Liver (tissue), 9 donors: ENCODE measurements around the gene SOX18. TPM values are rescaled to one million over a fixed set of nuclear protein-coding genes. Genes with fewer than 3 reads are reported as not detected.

Source experiments
- DNase-seq: peaks from one replicate; pipeline ENCODE4 v3.0.0-alpha.2; 2017; ENCODE audit warnings: low spot score
- H3K27ac ChIP-seq, 2 donors: one replicate each; pipeline ENCODE4 v1.7.0; 2013; ENCODE audit warnings: inconsistent platforms in 2 of 2, low read length in 2 of 2, control low read depth in 1 of 2, low read depth in 1 of 2, mild to moderate bottlenecking in 1 of 2
- H3K27me3 ChIP-seq, 4 donors: one replicate each; pipeline versions ENCODE4 v1.6.1 to v1.7.0; 2013; ENCODE audit warnings: low read length in 3 of 4, inconsistent platforms in 1 of 4, mild to moderate bottlenecking in 1 of 4, moderate library complexity in 1 of 4; ENCODE audit not compliant: control insufficient read depth in 4 of 4, insufficient read depth in 4 of 4
- H3K36me3 ChIP-seq, 4 donors: one replicate each; pipeline versions ENCODE4 v1.6.1 to v1.7.0; 2013; ENCODE audit warnings: low read length in 3 of 4, mild to moderate bottlenecking in 3 of 4, low read depth in 1 of 4, moderate library complexity in 1 of 4; ENCODE audit not compliant: control insufficient read depth in 4 of 4, insufficient read depth in 3 of 4
- H3K4me1 ChIP-seq, 4 donors: one replicate each; pipeline versions ENCODE4 v1.6.1 to v1.7.0; 2013; ENCODE audit warnings: low read length in 3 of 4, mild to moderate bottlenecking in 3 of 4, moderate library complexity in 1 of 4; ENCODE audit not compliant: control insufficient read depth in 4 of 4, insufficient read depth in 4 of 4
- H3K4me3 ChIP-seq, 3 donors: one replicate each; pipeline versions ENCODE4 v1.6.1 to v1.7.0; 2013; ENCODE audit warnings: low read length in 3 of 3, control low read depth in 1 of 3, low read depth in 1 of 3, mild to moderate bottlenecking in 1 of 3
- H3K9ac ChIP-seq, 2 donors: one replicate each; pipeline ENCODE4 v1.7.0; 2013; ENCODE audit warnings: low read length in 2 of 2, mild to moderate bottlenecking in 2 of 2, moderate library complexity in 2 of 2, control low read depth in 1 of 2, low read depth in 1 of 2
- H3K9me3 ChIP-seq, 4 donors: one replicate each; pipeline versions ENCODE4 v1.6.1 to v1.7.0; 2013; ENCODE audit warnings: low read length in 3 of 4; ENCODE audit not compliant: control insufficient read depth in 4 of 4
- CTCF ChIP-seq: fragments of 150-350 bp; IDR thresholded peaks from 2 replicates; pipeline ENCODE4 v1.5.1; 2017; ENCODE audit warnings: improper control_type of control experiment, low read depth, low read length; ENCODE audit not compliant: missing input control
- FOXA1 ChIP-seq: IDR thresholded peaks from 2 replicates; pipeline ENCODE4 v1.6.1; 2016; ENCODE audit warnings: antibody characterized with exemption
- GABPA ChIP-seq, 2 donors: IDR thresholded peaks in 1 of 2; conservative IDR thresholded peaks in 1 of 2; 2 replicates each; pipeline ENCODE4 v1.6.1; 2016; ENCODE audit warnings: antibody characterized with exemption in 2 of 2, mild to moderate bottlenecking in 1 of 2, moderate library complexity in 1 of 2
- HNF4G ChIP-seq: IDR thresholded peaks from 2 replicates; pipeline ENCODE4 v1.6.1; 2016; ENCODE audit warnings: antibody characterized with exemption
- JUND ChIP-seq, 2 donors: IDR thresholded peaks; 2 replicates each; pipeline ENCODE4 v1.6.1; 2016; ENCODE audit warnings: antibody characterized with exemption in 2 of 2
- MAX ChIP-seq: IDR thresholded peaks from 2 replicates; pipeline ENCODE4 v1.6.1; 2016; ENCODE audit warnings: antibody characterized with exemption
- NR2F2 ChIP-seq: IDR thresholded peaks from 2 replicates; pipeline ENCODE4 v1.6.1; 2016; ENCODE audit warnings: antibody characterized with exemption
- RAD21 ChIP-seq, 2 donors: IDR thresholded peaks; 2 replicates each; pipeline ENCODE4 v1.6.1; 2016; ENCODE audit warnings: antibody characterized with exemption in 2 of 2, mild to moderate bottlenecking in 2 of 2
- SP1 ChIP-seq: IDR thresholded peaks from 2 replicates; pipeline ENCODE4 v1.6.1; 2018; ENCODE audit warnings: antibody characterized with exemption, mild to moderate bottlenecking
- TAF1 ChIP-seq: conservative IDR thresholded peaks from 2 replicates; pipeline ENCODE4 v1.6.1; 2016; ENCODE audit warnings: antibody characterized with exemption, mild to moderate bottlenecking
- YY1 ChIP-seq: IDR thresholded peaks from 2 replicates; pipeline ENCODE4 v1.6.1; 2016; ENCODE audit warnings: antibody characterized with exemption, mild to moderate bottlenecking
- WGBS: extraction: QIAGEN DNeasy Blood & Tissue Kit; methylation state at CpG from one replicate; pipeline ENCODE4 v1.1.7; 2013; 5-methylcytosine and 5-hydroxymethylcytosine counted together
- polyA plus RNA-seq, 2 donors: library from polyadenylated mRNA; stranded (reverse) in 1 of 2; unstranded in 1 of 2; fragments of 200-250 nt in 1 of 2; fragments of >200 nt in 1 of 2; fragmentation: Nextera tagmentation in 1 of 2; extraction: Ambion mirVana in 1 of 2; gene quantifications; one replicate each; pipeline versions ENCODE4 v1.2.1 to v1.2.3, GENCODE V29; 2013 to 2015
- total RNA-seq, 2 donors: library from RNA; depleted of rRNA; stranded (reverse); fragments of >200 nt; gene quantifications; one replicate each; pipeline ENCODE4 v1.2.3, GENCODE V29; 2014
- TF ChIP-seq, protein P1 (sequence below): IDR thresholded peaks from 2 replicates; pipeline ENCODE4 v1.6.1; 2016; ENCODE audit warnings: antibody characterized with exemption, mild to moderate bottlenecking
- TF ChIP-seq, protein P2 (sequence below): IDR thresholded peaks from 2 replicates; pipeline ENCODE4 v1.6.1; 2016; ENCODE audit warnings: antibody characterized with exemption
- donor health status: healthy.
- donor health status: healthy.
- donor health status: healthy.
- donor health status: healthy.
- donor health status: healthy.

SOX18 gene
- total and polyA plus RNA-seq, 4 donors: 1.1 to 5.8 (median 2.6) TPM

- Histone ChIP-seq H3K9me3 (no peaks in the 10 kb centered on the region), H3K9ac (no peak overlapping the region), H3K36me3 (peaks cover 18 to 79% (median 36%) of the 10 kb centered on the region in 4 donors), H3K4me3 (no peak overlapping the region), H3K4me1 (peaks cover 0 to 3% (median 2%) of the 10 kb centered on the region in 4 donors), H3K27ac (no peak overlapping the region), H3K27me3 (no peaks in the 10 kb centered on the region)
- TF ChIP-seq, protein P1, sequence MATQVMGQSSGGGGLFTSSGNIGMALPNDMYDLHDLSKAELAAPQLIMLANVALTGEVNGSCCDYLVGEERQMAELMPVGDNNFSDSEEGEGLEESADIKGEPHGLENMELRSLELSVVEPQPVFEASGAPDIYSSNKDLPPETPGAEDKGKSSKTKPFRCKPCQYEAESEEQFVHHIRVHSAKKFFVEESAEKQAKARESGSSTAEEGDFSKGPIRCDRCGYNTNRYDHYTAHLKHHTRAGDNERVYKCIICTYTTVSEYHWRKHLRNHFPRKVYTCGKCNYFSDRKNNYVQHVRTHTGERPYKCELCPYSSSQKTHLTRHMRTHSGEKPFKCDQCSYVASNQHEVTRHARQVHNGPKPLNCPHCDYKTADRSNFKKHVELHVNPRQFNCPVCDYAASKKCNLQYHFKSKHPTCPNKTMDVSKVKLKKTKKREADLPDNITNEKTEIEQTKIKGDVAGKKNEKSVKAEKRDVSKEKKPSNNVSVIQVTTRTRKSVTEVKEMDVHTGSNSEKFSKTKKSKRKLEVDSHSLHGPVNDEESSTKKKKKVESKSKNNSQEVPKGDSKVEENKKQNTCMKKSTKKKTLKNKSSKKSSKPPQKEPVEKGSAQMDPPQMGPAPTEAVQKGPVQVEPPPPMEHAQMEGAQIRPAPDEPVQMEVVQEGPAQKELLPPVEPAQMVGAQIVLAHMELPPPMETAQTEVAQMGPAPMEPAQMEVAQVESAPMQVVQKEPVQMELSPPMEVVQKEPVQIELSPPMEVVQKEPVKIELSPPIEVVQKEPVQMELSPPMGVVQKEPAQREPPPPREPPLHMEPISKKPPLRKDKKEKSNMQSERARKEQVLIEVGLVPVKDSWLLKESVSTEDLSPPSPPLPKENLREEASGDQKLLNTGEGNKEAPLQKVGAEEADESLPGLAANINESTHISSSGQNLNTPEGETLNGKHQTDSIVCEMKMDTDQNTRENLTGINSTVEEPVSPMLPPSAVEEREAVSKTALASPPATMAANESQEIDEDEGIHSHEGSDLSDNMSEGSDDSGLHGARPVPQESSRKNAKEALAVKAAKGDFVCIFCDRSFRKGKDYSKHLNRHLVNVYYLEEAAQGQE: no peak
- TF ChIP-seq, protein P2, sequence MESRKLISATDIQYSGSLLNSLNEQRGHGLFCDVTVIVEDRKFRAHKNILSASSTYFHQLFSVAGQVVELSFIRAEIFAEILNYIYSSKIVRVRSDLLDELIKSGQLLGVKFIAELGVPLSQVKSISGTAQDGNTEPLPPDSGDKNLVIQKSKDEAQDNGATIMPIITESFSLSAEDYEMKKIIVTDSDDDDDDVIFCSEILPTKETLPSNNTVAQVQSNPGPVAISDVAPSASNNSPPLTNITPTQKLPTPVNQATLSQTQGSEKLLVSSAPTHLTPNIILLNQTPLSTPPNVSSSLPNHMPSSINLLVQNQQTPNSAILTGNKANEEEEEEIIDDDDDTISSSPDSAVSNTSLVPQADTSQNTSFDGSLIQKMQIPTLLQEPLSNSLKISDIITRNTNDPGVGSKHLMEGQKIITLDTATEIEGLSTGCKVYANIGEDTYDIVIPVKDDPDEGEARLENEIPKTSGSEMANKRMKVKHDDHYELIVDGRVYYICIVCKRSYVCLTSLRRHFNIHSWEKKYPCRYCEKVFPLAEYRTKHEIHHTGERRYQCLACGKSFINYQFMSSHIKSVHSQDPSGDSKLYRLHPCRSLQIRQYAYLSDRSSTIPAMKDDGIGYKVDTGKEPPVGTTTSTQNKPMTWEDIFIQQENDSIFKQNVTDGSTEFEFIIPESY: no peak
- TF ChIP-seq JUND (IDR thresholded peaks at IDR 0.05) (no peak), TAF1 (no peak), NR2F2 (no peak), FOXA1 (no peak), HNF4G (no peak), SP1 (no peak), RAD21 (IDR thresholded peaks at IDR 0.05) (no peak), MAX (no peak)
- DNase-seq: no peak
- WGBS: 90% methylated on average over 20 of the region's 20 CpGs
These were observed 18.9 kb downstream of the SOX18 start for GRCh38 chr20:64030371-64031134.

GRCh38 chr20:64029293-64030117, 19.9 kb downstream of the SOX18 start:
- H3K4me3 ChIP-seq: no peak overlapping the region
- peaks cover 5 to 14% (median 10%) of the 10 kb centered on the region in 4 donors for H3K4me1 ChIP-seq
- WGBS: 96% methylated on average over 38 of the region's 38 CpGs
- H3K9me3 ChIP-seq: no peaks in the 10 kb centered on the region
- DNase-seq: no peak
- no peak overlapping the region for H3K9ac ChIP-seq
- TF ChIP-seq YY1 (no peak), CTCF (no peak), JUND (IDR thresholded peaks at IDR 0.05) (no peak), SP1 (no peak), RAD21 (IDR thresholded peaks at IDR 0.05) (no peak), GABPA (IDR thresholded peaks at IDR 0.05 in 1 of 2, conservative IDR thresholded peaks at IDR 0.05 in 1 of 2) (no peak), TAF1 (no peak), HNF4G (no peak)
- TF ChIP-seq, protein P1: no peak
- H3K27me3 ChIP-seq: no peaks in the 10 kb centered on the region
- no peak overlapping the region for H3K27ac ChIP-seq
- H3K36me3 ChIP-seq: peaks cover 18 to 76% (median 33%) of the 10 kb centered on the region in 4 donors
